ENCODE measurements around the gene SYNDIG1L. TPM values are rescaled to one million over a fixed set of nuclear protein-coding genes. Genes with fewer than 3 reads are reported as not detected.

SYNDIG1L gene
- total and polyA plus RNA-seq, 2 of the 13 experiments (the other 11 are each of a cell fraction or from before 2014, with no cell fraction given) = 0.04 TPM; not detected in 1

- Histone ChIP-seq H3K79me2 (ENCODE audit: insufficient read depth, low read length) (no peaks in the 10 kb centered on the region), H3K4me3 (replicated peaks in 1 of 3; ENCODE audit: insufficient read depth in 1 of 3, low read depth in 2 of 3, low read length in 3 of 3) (no peak overlapping the region), H3K36me3 (replicated peaks in 1 of 2; ENCODE audit: control insufficient read depth in 1 of 2, insufficient read depth in 2 of 2, low read length in 2 of 2) (no peaks in the 10 kb centered on the region), H4K20me1 (ENCODE audit: insufficient read depth, low read length) (no peaks in the 10 kb centered on the region), H3K9me3 (ENCODE audit: low read length) (no peaks in the 10 kb centered on the region), H3K4me2 (ENCODE audit: low read depth, low read length) (no peak overlapping the region), H3K27ac (ENCODE audit: extremely low read length, insufficient read depth, low read length) (no peak overlapping the region), H2AFZ (ENCODE audit: low read length) (no peak overlapping the region), H3K9ac (ENCODE audit: insufficient read depth, low read depth, low read length) (no peak overlapping the region), H3K27me3 (ENCODE audit: control insufficient read depth in 1 of 2, insufficient read depth in 2 of 2, low read length in 2 of 2) (peaks cover 4 to 42% of the 10 kb centered on the region in 2 experiments), H3K4me1 (ENCODE audit: insufficient read depth, low read length) (no peaks in the 10 kb centered on the region)
- no peak for ATAC-seq
- ChIA-PET POLR2A (no interaction called here), CTCF (ENCODE audit: low intra/inter-chr PET ratio, low total read pairs) (no interaction called here)
- DNase-seq (ENCODE audit: low spot score) = no peak
- no peak for TF ChIP-seq RFXANK (CRISPR knock-in tag; IDR thresholded peaks at IDR 0.05)
- TF ChIP-seq JUNB (CRISPR knock-in tag; IDR thresholded peaks at IDR 0.05; ENCODE audit: borderline replicate concordance) = no peak
- TF ChIP-seq YEATS4 (CRISPR knock-in tag; IDR thresholded peaks at IDR 0.05; ENCODE audit: borderline replicate concordance) = no peak
- no peak for TF ChIP-seq TEF (CRISPR knock-in tag; IDR thresholded peaks at IDR 0.05)
- no peak for TF ChIP-seq ZNF547 (CRISPR knock-in tag; IDR thresholded peaks at IDR 0.05)
- no peak for TF ChIP-seq ZNF136 (CRISPR knock-in tag; IDR thresholded peaks at IDR 0.05; ENCODE audit: low read depth)
- TF ChIP-seq GATAD2A (CRISPR knock-in tag; IDR thresholded peaks at IDR 0.05) = no peak
- no peak for TF ChIP-seq NR2F2 (IDR thresholded peaks at IDR 0.05; ENCODE audit: borderline replicate concordance, low read depth)
- TF ChIP-seq, protein P1, sequence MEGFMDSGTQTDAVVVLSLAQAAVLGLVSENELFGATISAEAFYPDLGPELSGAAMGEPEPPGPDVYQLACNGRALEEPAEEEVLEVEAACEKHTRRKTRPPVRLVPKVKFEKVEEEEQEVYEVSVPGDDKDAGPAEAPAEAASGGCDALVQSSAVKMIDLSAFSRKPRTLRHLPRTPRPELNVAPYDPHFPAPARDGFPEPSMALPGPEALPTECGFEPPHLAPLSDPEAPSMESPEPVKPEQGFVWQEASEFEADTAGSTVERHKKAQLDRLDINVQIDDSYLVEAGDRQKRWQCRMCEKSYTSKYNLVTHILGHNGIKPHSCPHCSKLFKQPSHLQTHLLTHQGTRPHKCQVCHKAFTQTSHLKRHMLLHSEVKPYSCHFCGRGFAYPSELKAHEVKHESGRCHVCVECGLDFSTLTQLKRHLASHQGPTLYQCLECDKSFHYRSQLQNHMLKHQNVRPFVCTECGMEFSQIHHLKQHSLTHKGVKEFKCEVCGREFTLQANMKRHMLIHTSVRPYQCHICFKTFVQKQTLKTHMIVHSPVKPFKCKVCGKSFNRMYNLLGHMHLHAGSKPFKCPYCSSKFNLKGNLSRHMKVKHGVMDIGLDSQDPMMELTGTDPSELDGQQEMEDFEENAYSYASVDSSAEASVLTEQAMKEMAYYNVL (CRISPR knock-in tag; IDR thresholded peaks at IDR 0.05; ENCODE audit: borderline replicate concordance) = no peak
- TF ChIP-seq, protein P2, sequence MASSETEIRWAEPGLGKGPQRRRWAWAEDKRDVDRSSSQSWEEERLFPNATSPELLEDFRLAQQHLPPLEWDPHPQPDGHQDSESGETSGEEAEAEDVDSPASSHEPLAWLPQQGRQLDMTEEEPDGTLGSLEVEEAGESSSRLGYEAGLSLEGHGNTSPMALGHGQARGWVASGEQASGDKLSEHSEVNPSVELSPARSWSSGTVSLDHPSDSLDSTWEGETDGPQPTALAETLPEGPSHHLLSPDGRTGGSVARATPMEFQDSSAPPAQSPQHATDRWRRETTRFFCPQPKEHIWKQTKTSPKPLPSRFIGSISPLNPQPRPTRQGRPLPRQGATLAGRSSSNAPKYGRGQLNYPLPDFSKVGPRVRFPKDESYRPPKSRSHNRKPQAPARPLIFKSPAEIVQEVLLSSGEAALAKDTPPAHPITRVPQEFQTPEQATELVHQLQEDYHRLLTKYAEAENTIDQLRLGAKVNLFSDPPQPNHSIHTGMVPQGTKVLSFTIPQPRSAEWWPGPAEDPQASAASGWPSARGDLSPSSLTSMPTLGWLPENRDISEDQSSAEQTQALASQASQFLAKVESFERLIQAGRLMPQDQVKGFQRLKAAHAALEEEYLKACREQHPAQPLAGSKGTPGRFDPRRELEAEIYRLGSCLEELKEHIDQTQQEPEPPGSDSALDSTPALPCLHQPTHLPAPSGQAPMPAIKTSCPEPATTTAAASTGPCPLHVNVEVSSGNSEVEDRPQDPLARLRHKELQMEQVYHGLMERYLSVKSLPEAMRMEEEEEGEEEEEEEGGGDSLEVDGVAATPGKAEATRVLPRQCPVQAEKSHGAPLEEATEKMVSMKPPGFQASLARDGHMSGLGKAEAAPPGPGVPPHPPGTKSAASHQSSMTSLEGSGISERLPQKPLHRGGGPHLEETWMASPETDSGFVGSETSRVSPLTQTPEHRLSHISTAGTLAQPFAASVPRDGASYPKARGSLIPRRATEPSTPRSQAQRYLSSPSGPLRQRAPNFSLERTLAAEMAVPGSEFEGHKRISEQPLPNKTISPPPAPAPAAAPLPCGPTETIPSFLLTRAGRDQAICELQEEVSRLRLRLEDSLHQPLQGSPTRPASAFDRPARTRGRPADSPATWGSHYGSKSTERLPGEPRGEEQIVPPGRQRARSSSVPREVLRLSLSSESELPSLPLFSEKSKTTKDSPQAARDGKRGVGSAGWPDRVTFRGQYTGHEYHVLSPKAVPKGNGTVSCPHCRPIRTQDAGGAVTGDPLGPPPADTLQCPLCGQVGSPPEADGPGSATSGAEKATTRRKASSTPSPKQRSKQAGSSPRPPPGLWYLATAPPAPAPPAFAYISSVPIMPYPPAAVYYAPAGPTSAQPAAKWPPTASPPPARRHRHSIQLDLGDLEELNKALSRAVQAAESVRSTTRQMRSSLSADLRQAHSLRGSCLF (CRISPR knock-in tag; IDR thresholded peaks at IDR 0.05; ENCODE audit: borderline replicate concordance) = no peak
- 18% methylated on average over 7 of the region's 10 CpGs for WGBS (ENCODE audit: low lambda C conversion rate)
- in situ Hi-C loops (cut with HindIII; ENCODE audit: extremely low pct_ligation_motif_present, low pct_unique_long_range_greater_than_20kb) (no loop called here), intact Hi-C loops (cut with micrococcal nuclease; ENCODE audit: unreplicated experiment) (no loop called here)
- no peak for FAIRE-seq
- BruUV-seq (replicated peaks) = no TSS peak
Measured at GRCh38 chr14:74402401-74403251, 23.4 kb downstream of the SYNDIG1L start.
